ENCODE measurements around the gene MAMSTR.
"Not testable (repeated sequence)": the region's sequence is repeated elsewhere in the genome, so short reads cannot be mapped to it uniquely, and the experiment has no call there.

Gene MAMSTR, protein sequence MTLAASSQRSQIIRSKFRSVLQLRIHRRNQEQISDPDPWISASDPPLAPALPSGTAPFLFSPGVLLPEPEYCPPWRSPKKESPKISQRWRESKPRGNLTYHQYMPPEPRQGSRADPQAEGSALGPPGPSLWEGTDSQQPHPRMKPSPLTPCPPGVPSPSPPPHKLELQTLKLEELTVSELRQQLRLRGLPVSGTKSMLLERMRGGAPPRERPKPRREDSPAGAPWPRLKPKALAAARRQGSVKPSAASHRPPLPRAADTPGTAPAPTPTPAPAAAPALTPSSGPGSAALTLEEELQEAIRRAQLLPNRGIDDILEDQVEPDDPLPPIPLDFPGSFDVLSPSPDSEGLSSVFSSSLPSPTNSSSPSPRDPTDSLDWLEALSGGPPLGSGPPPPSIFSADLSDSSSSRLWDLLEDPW

DNA sequence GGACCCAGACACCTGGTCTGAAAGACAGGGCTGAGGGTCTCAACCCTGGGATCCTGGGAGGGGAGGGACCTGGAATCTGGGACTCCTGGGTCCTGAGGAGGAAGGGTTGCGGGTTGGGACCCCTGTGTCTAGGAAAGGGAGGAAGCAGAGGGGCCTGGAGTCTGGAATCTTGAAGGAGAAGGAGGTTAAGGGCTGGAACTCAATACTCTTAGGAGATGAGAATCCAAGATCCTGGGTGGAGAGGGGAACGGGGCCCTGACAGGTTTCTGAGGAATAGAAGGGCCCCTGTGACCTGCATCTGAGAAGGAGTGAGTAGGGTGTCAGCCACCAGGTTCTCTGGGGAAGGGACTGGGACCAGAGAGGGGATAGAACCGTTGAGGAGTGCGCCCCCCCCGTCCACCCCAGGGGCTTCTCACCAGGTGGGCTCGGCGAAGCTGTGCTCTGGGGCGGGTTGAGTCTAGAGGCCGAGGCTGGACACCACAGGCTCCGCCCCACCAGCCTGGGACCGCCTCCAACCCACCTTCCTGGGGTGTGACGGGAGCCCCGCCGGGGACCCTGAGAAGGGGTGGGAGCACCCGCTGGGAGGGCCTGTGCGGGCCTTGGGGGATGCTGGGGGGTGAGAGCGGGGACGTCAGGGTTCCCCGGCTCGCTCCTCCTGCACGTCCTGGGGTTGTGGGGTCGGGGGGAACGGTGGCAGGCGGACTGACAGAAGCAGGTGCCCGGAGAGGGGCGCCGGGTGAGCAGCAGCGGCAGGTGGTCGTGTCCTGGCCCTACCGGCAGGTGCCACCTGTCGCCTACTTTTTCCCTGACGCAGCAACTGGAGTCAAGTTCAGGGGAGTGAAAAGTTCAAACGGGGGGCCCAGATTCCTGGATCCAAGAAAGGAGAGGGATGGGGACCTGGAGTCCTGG is at the start of gene MAMSTR:
TSS of gene MAMSTR (minus strand) at position 463 of the 909 bp plus-strand sequence. CDS start 694 bp downstream, outside the sequence.
- no peak for DNase-seq (ENCODE audit: low spot score)

DNA sequence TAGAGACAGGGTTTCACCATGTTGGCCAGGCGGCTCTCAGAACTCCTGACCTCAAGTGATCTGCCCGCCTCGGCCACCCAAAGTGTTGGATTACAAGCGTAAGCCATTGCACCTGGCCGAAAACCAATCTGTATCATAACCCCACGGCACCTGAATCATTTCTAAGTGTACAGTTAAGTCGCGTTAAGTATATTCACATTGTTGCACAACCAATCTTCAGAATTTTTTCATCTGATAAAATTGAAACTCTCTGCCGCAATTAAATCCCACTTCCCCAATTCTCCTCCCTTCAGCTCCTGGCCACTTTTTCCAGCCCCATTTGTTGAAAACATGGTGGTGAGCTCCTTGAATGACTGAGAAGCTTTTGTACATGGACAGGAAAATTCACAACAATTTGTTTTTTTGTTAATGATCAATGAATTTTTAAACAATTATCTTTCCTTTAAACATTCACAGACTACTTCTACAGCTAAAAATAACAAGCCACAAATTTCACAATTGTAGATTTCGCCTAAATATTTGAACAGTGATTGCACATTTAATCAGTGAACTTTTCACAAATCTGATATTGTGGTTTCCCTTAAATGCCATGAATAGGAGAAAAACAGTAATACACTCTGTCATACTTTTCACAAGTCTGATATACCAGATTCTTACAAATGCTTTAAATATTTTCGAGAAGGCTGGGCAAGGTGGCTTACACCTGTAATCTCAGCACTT is 49.6 kb upstream of the MAMSTR start:
- DNase-seq (ENCODE audit: low spot score), result no peak

DNA sequence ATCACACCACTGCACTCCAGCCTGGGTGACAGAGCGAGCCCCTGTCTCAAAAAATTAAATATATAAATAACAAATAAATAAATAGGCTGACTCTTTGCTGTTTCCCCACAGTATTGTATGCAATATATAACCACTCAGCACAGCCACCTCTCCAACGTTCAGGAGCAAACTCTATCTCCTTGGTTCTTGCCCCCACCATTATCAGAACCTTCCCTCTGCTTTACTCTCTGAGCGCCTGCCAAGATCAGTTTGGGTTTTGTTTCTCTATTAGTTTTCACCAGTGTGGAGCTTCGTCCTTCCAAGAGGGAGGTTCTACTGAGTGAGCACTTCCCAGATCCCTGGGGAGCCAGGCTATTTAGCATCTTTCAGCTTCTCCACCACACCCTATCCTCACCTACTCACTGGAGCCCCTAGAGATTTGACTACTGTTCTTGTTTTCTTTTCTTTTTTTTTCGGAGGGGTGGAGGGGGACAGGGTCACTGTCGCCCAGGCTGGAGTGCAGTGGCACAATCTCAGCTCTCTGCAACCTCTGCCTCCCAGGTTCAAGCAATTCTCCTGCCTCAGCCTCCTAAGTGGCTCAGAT is 48.7 kb upstream of the MAMSTR start:
- DNase-seq (ENCODE audit: low spot score), result not testable (repeated sequence)

DNA sequence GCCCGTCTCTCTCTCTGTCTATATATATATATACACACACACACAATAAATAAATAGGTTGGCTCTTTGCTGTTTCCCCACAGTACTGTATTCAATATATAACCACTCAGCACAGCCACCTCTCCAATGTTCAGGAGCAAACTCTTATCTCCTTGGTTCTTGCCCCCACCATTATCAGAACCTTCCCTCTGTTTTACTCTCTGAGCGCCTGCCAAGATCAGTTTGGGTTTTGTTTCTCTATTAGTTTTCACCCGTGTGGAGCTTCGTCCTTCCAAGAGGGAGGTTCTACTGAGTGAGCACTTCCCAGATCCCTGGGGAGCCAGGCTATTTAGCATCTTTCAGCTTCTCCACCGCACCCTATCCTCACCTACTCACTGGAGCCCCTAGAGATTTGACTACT is 46.3 kb upstream of the MAMSTR start:
- DNase-seq (ENCODE audit: low spot score), result not testable (repeated sequence)

DNA sequence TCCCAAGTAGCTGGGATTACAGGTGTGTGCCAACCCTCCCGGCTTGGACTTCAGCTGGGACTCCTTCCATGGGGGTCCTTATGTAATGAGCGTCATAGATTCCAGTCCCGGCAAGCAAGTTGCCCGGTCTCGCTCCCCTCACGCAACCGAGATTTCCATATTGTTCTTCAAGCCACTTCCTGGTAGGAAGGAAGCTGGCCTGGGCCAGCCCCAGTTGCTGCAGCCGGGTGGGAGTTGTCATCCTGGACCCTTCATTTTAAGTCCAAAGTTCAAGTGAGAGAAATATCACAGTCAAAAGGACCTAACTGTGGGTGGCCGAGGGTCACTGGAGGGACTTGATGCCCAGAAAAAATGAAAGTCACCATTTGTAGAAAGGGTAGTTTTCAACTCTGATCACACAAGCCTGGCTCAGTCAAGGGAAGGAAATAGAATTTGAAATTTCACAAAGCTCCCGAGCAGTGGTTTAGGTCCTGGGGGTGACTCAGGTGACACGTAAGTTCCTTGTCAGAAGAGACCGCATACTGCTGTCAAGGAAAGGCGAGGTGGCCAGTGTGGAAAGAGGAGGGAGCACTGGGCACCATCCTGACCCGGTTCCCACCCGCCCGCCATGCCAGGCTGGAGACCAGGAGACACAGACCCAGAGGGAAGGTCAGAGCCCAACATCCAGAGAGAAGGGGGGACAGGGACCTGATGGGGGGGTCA is 41.1 kb upstream of the MAMSTR start:
- DNase-seq (ENCODE audit: low spot score), result peak; percentile 75

DNA sequence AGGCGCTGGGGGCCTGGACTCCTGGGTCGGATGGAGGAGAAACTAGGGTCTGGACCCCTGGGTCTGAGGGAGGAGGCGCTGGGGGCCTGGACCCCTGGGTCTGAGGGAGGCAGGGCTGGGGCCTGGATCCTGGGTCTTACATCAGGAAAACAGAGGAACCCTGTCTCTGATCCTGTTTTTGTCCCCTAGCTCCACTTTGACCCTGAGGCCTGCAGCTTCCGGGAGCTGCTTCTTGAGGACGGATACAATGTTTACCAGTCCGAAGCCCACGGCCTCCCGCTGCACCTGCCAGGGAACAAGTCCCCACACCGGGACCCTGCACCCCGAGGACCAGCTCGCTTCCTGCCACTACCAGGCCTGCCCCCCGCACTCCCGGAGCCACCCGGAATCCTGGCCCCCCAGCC is 38.2 kb upstream of the MAMSTR start:
- DNase-seq (ENCODE audit: low spot score), result no peak

DNA sequence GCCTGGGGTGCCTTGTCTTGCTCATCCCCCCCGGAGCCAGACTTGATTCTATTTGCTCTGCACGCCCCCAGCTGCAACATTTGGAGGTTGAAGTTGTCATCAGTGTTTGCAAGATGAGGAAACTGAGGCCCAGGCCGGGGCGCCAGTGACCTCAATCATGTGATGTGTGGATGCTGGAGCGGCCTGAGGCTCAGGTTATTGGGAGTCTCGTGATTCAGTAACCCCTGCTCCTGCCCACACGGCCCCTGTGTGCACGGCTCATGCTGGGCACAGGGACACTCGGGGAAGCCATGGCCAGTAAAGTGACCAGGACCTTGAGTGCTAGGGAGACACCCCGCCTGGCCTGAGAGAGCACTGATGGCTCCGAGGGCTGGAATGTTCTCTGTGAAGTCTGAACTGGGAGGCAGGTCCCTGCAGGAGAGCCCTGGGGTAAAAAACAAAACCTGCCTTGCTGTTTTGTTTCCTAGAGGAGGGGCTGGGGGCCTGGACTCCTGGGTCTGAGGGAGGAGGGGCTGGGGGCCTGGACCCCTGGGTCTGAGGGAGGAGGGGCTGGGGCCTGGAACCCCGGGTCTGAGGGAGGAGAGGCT is 37.7 kb upstream of the MAMSTR start:
- DNase-seq (ENCODE audit: low spot score), result no peak

DNA sequence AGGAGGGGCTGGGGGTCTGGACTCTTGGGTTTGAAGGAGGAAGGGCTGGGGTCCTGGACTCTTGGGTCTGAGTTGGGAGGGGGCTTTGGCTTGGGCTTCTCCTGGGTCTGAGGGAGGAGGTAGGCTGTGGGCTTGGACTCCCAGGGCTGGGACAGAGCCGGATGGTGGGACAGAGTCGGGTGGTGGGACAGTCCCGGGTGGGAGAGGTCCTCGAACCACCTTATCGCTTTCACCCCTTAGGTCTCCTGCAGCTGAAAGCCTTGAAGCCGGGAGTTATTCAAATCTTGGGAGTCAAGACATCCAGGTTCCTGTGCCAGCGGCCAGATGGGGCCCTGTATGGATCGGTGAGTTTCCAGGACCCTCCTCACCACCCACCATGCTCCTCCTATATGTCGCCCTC is 37.2 kb upstream of the MAMSTR start:
- no peak for DNase-seq (ENCODE audit: low spot score)

DNA sequence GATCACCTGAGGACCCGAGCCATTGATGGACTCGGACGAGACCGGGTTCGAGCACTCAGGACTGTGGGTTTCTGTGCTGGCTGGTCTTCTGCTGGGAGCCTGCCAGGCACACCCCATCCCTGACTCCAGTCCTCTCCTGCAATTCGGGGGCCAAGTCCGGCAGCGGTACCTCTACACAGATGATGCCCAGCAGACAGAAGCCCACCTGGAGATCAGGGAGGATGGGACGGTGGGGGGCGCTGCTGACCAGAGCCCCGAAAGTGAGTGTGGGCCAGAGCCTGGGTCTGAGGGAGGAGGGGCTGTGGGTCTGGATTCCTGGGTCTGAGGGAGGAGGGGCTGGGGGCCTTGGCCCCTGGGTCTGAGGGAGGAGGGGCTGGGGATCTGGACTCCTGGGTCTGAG is 36.7 kb upstream of the MAMSTR start:
- DNase-seq (ENCODE audit: low spot score), result no peak

DNA sequence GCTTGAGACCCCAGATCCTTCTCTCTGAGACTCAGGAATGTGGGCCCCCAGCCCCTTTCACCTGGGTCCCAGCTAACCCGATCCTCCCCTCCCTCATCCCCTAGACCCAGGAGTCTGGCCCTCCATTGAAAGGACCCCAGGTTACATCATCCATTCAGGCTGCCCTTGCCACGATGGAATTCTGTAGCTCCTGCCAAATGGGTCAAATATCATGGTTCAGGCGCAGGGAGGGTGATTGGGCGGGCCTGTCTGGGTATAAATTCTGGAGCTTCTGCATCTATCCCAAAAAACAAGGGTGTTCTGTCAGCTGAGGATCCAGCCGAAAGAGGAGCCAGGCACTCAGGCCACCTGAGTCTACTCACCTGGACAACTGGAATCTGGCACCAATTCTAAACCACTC is 36.3 kb upstream of the MAMSTR start:
- no peak for DNase-seq (ENCODE audit: low spot score)

DNA sequence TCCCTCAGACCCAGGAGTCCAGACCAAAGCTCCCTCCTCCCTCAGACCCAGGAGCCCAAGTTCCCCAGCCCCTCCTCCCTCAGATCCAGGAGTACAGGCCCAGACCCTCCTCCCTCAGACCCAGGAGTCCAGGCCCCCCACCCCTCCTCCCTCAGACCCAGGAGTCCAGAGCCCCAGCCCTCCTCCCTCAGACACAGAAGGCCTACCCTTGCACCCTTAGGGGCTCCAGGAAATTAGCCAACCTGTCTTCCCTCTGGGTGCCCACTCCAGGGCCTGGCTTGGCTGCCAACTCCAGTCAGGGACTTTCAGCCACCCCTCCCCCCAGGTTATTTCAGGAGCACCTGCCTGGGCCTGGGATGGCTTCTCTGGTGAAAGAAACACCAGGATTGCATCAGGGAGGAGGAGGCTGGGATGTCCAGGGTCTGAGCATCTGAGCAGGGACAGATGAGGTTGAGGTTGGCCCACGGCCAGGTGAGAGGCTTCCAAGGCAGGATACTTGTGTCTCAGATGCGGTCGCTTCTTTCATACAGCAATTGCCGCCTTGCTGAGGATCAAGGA is 35.6 kb upstream of the MAMSTR start, which contains the start of gene FGF21:
TSS of gene FGF21 (plus strand) at position 441 of the 558 bp plus-strand sequence. CDS start 713 bp downstream, outside the sequence.
- no peak for DNase-seq (ENCODE audit: low spot score)

DNA sequence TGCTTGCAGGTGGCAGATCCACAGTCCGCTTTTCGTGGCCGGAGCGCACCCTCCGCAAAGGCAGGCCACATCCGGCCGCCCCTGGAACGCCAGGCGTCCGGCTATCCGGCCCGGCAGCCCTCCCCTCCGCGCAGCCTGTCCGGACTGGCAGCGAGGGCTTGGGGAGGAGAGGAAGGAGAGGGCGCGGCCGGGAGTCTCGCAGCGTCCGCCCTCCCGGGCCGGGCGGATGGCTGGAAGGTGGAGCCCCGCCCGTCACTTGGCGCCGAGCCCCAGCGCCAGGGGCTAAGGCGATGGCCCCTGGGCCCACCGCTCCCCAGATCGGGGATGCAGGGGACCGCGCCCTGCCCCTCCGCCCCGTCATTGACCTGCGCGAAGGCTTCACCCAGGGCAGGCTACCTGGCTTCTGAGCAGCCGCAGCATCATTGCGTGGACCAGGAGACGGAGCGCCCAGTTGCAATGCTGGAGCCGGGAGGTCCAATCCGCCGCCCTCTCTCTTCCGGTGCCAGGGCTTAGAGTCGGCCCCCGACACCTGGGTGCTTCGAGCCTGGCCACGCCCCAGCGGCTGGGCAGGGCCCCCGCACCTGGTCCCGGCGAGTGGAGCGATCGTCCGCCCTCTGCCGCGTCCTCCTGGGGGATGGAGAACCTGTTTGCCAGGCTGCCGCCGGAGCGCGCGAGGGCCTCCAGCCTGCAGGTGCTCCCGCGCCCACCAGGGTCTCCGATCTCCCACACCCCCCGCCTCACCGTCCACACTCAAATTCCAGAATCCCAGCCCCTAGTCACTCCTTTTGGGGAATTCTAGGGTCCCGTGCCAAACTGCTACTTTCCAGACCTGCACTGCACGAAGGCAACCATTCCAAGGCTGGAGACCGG is 33.2 kb upstream of the MAMSTR start, which contains the start of gene FUT1:
TSS of gene FUT1 (minus strand) at position 146 of the 870 bp plus-strand sequence. CDS start 1,360 bp downstream, outside the sequence.
- DNase-seq (ENCODE audit: low spot score), result peak; percentile 63

DNA sequence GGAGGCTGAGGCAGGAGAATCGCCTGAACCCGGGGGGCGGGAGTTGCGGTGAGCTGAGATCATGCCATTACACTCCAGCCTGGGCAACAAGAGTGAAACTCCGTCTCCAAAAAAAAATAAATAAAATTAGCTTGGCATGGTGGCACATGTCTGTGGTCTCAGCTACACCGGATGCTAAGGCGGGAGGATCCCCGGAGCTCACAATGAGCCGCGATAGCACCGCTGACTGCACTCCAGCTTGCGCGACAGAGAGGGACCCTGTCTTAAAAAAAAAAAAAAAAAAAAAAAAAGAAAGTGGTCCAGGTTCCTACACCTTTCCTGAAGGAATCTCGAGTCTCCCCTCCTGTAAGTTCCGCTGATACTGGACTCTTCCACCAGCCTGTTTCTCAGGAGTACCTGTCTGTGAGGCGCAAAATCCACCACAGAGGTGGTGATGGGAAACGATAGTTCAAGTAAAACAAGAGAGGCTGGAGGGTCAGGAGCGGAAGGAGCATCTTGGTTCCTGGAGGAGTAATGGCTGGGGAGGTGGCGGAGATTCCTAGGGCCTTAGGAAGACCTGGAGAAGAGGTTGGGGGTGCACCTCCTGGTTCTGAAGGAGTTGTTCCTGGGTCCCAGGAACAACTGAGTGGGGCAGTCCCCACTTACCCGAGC is 32.4 kb upstream of the MAMSTR start:
- no peak for DNase-seq (ENCODE audit: low spot score)

DNA sequence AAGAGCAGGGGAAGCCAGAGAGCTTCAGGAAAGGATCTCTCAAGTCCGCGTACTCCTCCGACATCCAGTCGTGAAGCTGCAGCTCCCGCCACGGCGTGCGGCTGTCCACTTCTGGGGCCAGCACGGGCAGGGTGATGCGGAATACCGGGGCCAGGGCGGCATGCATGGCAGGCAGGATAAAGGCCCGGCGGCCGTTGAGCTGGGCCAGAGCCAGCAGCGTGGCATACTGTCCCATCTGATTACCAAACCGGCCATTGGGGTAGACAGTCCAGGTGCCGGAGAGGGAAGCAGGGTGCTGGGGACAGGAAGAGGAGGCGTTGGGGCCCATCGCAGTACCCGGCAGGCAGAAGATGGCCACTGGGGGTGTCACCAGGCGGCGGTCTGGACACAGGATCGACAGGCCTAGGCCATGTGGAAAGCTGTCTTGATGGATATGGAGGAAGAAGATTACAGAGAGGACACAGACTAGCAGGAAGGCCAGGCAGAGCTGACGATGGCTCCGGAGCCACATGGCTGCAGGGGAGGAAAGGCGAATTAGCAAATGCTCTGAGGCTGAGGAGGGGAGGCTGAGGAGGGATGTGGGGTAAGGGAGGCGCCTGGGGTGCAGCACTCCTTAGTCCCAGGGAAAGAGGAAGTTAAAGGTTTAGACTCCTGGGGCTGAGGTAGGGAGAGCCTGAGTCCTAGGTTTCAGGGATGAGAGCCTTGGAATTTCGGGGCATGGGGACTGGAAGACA is 31.4 kb upstream of the MAMSTR start:
- DNase-seq (ENCODE audit: low spot score), result no peak

DNA sequence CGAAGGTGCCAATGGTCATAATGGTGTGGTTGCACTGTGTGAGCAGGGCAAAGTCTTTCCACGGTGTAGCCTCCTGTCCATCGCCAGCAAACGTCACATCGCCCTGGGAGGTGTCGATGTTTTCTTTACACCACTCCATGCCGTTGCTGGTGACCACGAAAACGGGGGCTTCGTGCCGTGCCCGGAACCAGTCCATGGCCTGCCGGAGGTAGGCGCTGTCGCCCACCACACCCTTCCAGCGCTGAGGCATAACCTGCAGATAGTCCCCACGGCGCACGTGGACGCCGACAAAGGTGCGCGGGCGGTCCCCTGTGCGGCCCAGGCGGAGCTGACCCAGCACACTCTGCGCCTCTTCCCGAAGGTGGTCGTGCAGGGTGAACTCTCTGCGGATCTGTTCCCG is 30.8 kb upstream of the MAMSTR start:
- DNase-seq (ENCODE audit: low spot score), result no peak

DNA sequence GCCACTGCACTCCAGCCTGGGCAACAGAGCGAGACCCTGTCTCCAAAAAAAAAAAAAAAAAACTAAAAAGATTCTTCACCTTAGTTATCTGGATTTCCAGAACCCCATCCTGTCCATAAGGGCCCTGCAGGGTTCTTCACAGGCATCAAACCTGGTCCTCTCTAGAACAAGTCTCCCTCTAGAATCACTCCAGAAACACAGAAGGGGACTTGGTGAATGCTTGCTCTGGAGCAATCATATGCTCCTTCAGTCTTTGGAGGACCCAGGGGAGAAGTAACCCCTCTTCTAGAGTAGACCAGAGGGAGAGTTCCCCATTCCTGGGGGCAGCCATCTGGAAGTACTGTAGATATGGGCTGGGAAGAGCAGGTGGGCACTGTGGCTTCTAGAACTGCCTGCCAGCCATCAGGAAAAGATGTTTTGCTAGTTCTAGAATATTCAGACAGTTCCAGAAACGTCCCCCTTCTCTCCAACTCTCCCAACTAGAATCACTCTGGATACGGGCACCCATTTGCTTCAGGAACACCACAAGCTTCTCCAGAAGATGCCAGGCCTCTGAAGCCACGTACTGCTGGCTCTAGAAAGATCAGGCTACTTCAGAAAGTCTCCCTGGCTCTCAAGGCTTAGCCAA is 30.2 kb upstream of the MAMSTR start:
- no peak for DNase-seq (ENCODE audit: low spot score)

DNA sequence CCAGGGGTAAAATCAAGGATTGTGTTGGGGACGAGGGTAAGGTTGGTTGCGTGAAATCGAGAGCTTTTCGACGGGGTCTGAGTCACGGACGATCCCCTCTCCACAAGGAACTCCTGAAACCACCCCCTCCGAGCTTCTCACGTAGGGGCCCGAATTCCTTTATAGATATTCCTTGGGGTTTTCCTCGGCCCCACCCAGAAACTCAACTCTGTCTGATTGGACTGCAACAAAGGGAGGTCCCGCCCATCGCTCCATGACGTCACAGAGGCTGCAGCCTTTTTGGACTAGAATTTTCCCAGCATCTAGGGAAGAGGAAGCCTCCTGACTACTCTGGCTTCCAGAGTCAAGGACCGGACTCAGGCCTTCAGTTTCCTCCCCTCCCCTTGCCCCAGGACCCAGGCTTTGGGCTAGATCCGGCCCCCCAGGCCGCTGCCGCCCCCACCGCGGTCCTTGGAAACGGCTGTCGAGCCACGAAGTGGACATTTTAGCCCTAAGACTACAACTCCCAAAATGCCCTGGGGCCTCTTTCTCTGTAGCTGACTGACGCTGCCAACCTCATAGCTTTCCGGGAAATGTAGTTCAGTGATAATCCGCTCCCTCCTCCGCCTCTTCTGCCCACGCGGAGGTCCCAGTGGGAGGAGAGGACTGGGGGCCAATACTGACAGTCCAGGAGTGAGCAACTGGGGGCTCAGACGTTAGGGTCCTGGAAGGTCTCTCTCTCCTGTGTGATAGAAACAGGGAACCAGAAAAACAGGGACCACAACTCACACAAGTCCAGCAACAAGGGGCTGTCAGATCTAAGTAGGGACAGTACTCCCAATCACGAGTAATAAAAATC is 27.4 kb upstream of the MAMSTR start, which contains the start of gene IZUMO1:
TSS of gene IZUMO1 (minus strand) at position 172 of the 838 bp plus-strand sequence. CDS start 1,050 bp downstream, outside the sequence.
- DNase-seq (ENCODE audit: low spot score), result peak; percentile 80
